Osteoblast (primary cell): Measurements from ENCODE around the gene LNX2. TPM values are rescaled to one million over a fixed set of nuclear protein-coding genes. Genes with fewer than 3 reads are reported as not detected.
A peak's percentile ranks its signal among the peaks of the same experiment; 100 is the strongest.

Experiments used
- DNase-seq: peaks from one replicate; pipeline ENCODE4 v3.0.0; 2011; ENCODE audit warnings: low spot score, mixed read lengths; ENCODE audit not compliant: insufficient read length; ENCODE audit errors: missing footprints
- H2AFZ ChIP-seq: 2 replicates; pipeline ENCODE4 v1.6.0; 2011; ENCODE audit warnings: mild to moderate bottlenecking, low read length
- H3K27ac ChIP-seq: 2 replicates; pipeline ENCODE4 v1.5.1; 2011; ENCODE audit warnings: mild to moderate bottlenecking, low read depth, low read length, moderate library complexity
- H3K27me3 ChIP-seq: 2 replicates; pipeline ENCODE4 v1.6.0; 2012; ENCODE audit warnings: mild to moderate bottlenecking, control low read depth, inconsistent platforms, low read length, moderate library complexity; ENCODE audit not compliant: insufficient read depth
- H3K36me3 ChIP-seq: 2 replicates; pipeline ENCODE4 v1.5.1; 2011; ENCODE audit warnings: mild to moderate bottlenecking, low read length, control low read depth, moderate library complexity; ENCODE audit not compliant: insufficient read depth
- H3K4me1 ChIP-seq: 2 replicates; pipeline ENCODE4 v1.5.1; 2011; ENCODE audit warnings: mild to moderate bottlenecking, low read length, control low read depth, moderate library complexity; ENCODE audit not compliant: insufficient read depth
- H3K4me2 ChIP-seq: 2 replicates; pipeline ENCODE4 v1.6.0; 2011; ENCODE audit warnings: mild to moderate bottlenecking, low read length; ENCODE audit not compliant: insufficient read depth
- H3K4me3 ChIP-seq: fragments of 200-600 bp; sonication (generic); 3 replicates; pipeline ENCODE4 v1.5.1; 2012; ENCODE audit warnings: mild to moderate bottlenecking, low read length, inconsistent platforms; ENCODE audit not compliant: insufficient read depth
- H3K79me2 ChIP-seq: 2 replicates; pipeline ENCODE4 v1.6.0; 2012; ENCODE audit warnings: mild to moderate bottlenecking, low read length, control low read depth, inconsistent platforms; ENCODE audit not compliant: insufficient read depth
- H3K9me3 ChIP-seq: 2 replicates; pipeline ENCODE4 v1.5.1; 2011; ENCODE audit warnings: low read depth, low read length, control low read depth
- H4K20me1 ChIP-seq: 2 replicates; pipeline ENCODE4 v1.6.0; 2012; ENCODE audit warnings: mild to moderate bottlenecking, low read length, control low read depth; ENCODE audit not compliant: insufficient read depth
- CTCF ChIP-seq: IDR thresholded peaks from 2 replicates; pipeline ENCODE4 v1.5.1; 2011; ENCODE audit warnings: mild to moderate bottlenecking, low read depth, low read length, moderate library complexity; ENCODE audit errors: extremely low read depth
- total RNA-seq: library from RNA; depleted of rRNA; stranded (reverse); fragments of >200 nt; gene quantifications from 2 replicates; pipeline ENCODE4 v1.2.3, GENCODE V29; 2012

The LNX2 gene
- total RNA-seq, 1 donor, result 15.2 TPM

- Histone ChIP-seq H3K9me3 (no peaks in the 10 kb centered on the region), H3K27ac (no peak overlapping the region), H3K27me3 (no peaks in the 10 kb centered on the region), H3K4me1 (no peaks in the 10 kb centered on the region), H2AFZ (no peak overlapping the region), H3K4me2 (no peak overlapping the region), H3K4me3 (no peak overlapping the region), H4K20me1 (peaks cover 12% of the 10 kb centered on the region), H3K79me2 (peaks cover 5% of the 10 kb centered on the region), H3K36me3 (peaks cover 8% of the 10 kb centered on the region)
- no peak for DNase-seq
- peak; percentile 15 for TF ChIP-seq CTCF
Observed at GRCh38 chr13:27665333-27665732, 45.0 kb upstream of the LNX2 start.

- TF ChIP-seq CTCF, result no peak
- Histone ChIP-seq H3K4me1 (peaks cover 6% of the 10 kb centered on the region), H3K4me3 (no peak overlapping the region), H3K27ac (no peak overlapping the region), H3K36me3 (peaks cover 8% of the 10 kb centered on the region), H3K9me3 (no peaks in the 10 kb centered on the region), H3K79me2 (peaks cover 6% of the 10 kb centered on the region), H3K27me3 (no peaks in the 10 kb centered on the region), H2AFZ (no peak overlapping the region), H4K20me1 (peaks cover 12% of the 10 kb centered on the region), H3K4me2 (no peak overlapping the region)
- DNase-seq, result no peak
Observed at GRCh38 chr13:27663947-27664346, 43.6 kb upstream of the LNX2 start.

GRCh38 chr13:27662738-27663470 lies 42.6 kb upstream of the LNX2 start:
- H3K27ac ChIP-seq, result no peak overlapping the region
- no peak overlapping the region for H3K4me3 ChIP-seq
- no peak overlapping the region for H2AFZ ChIP-seq
- H3K79me2 ChIP-seq, result peaks cover 6% of the 10 kb centered on the region
- no peak overlapping the region for H3K4me2 ChIP-seq
- no peaks in the 10 kb centered on the region for H3K9me3 ChIP-seq
- DNase-seq, result no peak
- H4K20me1 ChIP-seq, result peaks cover 12% of the 10 kb centered on the region
- H3K36me3 ChIP-seq, result peaks cover 8% of the 10 kb centered on the region
- TF ChIP-seq CTCF, result no peak
- no peaks in the 10 kb centered on the region for H3K27me3 ChIP-seq
- H3K4me1 ChIP-seq, result peaks cover 15% of the 10 kb centered on the region

- no peak overlapping the region for H3K4me2 ChIP-seq
- H3K27ac ChIP-seq, result no peak overlapping the region
- no peak overlapping the region for H2AFZ ChIP-seq
- H3K27me3 ChIP-seq, result no peaks in the 10 kb centered on the region
- H3K9me3 ChIP-seq, result no peaks in the 10 kb centered on the region
- peaks cover 16% of the 10 kb centered on the region for H3K4me1 ChIP-seq
- no peak overlapping the region for H3K4me3 ChIP-seq
- no peak for TF ChIP-seq CTCF
- peaks cover 17% of the 10 kb centered on the region for H4K20me1 ChIP-seq
- no peaks in the 10 kb centered on the region for H3K36me3 ChIP-seq
- peaks cover 8% of the 10 kb centered on the region for H3K79me2 ChIP-seq
- no peak for DNase-seq
Observed at GRCh38 chr13:27661017-27661416, 40.7 kb upstream of the LNX2 start.
